GM21367 (cell line): ENCODE data around the gene MYL10.

Experiments
- ATAC-seq: cut with Tn5 transposase; IDR thresholded peaks from one replicate; pipeline ENCODE4 v1.9.1; 2021; ENCODE audit not compliant: unreplicated experiment

MYL10 gene

DNA sequence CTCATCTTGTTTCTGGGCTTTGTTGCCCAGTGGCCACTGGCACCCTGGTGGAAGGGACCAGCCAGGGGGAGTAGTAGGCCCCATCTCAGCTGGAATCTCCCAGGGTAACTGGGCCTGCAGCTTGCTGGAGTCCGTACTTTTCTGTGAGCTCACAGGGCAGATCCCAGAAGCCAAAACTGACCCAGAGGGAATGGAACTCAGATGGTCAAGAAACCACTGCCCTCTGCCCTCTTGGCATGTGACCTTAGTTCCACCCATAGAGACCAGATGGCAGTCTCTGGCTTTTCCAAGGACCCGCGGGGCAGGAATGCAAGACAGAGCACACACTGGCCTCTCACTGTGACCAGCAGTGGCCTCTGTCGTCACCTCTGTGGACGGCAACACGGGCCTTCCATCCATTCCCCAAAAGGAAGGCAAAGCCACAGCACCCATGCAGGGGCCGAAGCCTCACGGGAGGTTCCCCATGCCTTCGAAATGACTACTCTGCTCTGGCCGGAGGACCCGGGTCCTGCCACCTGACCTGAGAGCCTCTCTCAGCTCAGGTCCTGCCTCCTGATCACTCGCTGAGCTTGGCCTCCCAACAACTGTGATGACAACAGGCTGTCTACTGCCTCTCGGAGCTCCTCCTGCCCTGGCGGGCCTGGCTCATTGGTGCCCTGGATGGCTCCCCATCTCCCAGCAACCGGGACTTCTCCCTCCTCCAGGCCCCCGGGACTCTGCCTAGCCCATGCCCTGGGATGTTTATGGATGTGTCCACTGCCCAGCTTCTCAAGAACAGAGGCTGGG is 29.9 kb downstream of the MYL10 start:
- no peak for ATAC-seq

GRCh38 chr7:101598422-101598985 is 30.6 kb downstream of the MYL10 start:
- no peak for ATAC-seq

DNA sequence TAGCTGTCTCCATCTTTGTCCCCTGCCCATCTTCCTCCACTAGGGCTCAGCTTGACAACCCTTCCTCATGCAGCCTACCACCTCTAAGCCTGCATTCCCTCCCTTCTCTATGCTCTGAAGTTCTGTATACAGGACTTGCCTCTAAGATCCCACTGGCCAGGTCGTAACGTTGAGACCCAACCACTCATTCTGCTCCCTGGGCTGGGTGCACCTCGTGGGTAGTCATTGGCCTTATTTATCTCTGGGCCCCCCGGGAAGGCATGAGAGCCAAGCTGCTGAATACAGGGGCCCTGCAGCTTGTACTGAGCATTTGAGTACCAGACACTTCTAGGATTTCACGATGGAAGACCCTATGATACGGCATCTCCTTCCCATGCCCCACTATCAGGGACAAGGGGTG is 31.2 kb downstream of the MYL10 start:
- ATAC-seq: no peak

DNA sequence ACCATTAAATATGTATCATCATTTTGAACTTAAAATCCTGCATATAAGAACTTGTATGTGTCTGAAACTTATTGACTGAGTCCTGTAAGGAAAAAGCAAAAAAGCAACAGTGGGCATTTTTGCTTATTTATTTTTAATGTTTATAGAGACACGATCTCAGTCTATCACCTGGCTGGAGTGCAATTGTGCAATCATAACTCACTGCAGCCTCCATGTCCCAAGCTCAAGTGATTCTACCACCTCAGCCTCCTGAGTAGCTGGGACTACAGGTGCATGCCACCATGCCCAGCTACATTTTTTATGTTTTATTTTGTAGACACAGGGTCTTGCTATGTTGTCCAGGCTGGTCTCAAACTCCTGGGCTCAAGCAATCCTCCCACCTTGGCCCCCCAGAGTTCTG is 32.2 kb downstream of the MYL10 start:
- ATAC-seq: no peak

DNA sequence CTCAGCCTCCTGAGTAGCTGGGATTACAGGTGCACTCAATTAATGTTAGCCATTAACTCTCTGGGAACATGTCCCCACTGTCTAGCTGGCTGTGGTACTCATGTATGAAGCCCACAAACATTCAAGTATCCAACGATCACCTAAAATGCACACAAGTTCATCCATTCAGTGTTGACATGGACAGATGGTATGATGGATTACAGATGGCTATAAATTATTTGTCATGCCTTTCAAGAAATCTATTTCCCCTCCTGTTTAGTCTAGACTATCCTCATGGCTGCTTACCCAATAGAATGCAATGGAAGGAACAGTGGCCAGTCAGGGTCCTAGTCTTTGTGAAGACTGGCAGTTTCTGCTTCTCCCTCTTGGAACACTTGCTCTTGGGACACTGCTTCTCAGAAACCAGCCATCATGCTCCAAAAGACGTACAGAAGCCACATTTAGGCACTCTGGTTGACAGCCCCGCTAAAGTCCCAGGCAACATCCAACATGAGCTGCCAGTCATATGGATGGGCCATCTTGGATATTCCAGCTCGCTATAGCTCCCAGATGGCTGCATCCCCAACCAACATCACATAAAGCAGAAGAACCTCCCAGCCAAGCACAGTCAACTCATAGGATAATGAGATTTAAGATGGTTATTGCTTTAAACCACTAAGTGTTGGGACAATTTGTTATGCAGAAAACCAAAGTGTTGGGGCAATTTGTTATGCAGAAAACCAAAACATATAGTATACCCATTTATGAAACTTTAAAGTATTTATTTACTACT is 33.1 kb downstream of the MYL10 start:
- ATAC-seq: no peak

DNA sequence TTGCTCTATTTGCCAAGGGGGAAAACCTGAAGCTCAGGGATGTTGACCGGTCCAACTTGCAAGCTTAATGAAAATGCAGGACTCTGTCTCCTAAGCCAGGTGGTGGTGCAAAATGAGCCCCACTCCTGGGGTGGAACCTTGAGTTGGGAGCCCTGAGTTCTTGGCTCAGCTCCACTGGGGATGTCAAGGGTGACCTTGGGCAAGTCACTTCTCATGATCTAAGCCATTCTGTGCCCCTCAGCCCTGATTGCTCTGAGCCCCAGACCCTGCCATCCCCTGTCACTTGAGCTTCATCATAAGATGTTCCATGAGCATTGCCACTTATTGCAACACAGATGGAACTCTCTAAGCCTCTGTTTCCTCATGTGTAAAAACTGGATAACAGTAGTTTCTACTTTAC is 33.9 kb downstream of the MYL10 start:
- ATAC-seq: no peak

DNA sequence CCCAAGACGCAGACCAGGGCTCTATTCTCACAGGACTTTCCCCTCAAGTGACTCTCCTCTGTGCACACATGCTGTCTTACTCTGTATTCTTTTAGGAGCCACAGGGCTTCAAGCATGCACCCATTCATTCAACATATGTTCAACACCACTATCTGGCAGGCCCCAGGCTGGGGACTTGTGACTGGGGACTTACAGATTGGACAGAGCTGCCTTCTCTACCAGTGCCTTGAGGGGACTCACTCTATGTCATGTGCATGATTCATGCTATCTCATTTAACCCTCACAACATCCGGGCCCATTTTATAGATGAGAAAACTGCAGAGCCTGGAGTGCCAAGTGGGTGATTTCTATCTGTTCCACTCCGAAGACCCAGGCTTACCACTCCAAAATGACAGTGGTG is 34.3 kb downstream of the MYL10 start:
- ATAC-seq: no peak

DNA sequence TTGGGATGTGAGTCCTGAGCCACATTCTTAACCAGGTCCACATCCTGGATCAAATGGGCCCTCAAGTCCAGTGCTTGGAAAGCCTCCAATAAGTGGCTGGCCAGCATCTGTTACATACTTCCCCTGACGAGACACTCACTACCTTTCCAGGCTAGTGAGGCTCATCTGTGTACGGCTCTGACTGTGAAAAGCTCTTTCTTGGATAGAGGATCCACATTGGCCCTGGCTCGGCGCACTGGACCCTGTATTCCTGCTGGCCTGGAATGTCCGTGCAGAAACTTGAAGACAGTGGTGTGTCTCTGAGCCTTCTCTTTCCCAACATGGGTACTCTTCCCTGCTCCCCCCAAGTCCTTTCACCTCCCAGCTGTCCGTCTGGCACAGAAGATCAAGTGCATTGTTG is 35.5 kb downstream of the MYL10 start:
- no peak for ATAC-seq

GRCh38 chr7:101591504-101591903 is 37.6 kb downstream of the MYL10 start:
- no peak for ATAC-seq

- ATAC-seq: no peak
Observed at GRCh38 chr7:101590663-101591435, 38.2 kb downstream of the MYL10 start.

GRCh38 chr7:101589976-101590662 is 39.0 kb downstream of the MYL10 start:
- ATAC-seq: no peak

DNA sequence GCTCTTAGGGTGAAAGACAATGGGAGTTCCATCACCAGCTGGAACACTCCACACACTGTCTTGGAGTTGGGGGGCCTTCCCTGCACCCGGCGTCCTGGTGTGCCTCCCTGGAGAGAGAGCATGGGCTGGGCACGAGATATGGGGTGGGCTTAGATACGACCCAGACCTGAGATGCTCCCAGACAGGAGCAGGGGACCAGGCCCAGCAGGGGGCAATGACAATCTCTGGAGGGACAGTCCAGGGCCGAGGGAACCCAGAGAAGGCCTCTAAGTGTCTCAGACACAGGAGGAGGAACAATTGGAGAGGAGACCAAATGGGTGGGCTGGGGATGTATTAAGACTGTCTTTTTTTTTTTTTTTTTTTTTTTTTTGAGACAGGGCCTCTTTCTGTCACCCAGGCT is 40.0 kb downstream of the MYL10 start:
- no peak for ATAC-seq

DNA sequence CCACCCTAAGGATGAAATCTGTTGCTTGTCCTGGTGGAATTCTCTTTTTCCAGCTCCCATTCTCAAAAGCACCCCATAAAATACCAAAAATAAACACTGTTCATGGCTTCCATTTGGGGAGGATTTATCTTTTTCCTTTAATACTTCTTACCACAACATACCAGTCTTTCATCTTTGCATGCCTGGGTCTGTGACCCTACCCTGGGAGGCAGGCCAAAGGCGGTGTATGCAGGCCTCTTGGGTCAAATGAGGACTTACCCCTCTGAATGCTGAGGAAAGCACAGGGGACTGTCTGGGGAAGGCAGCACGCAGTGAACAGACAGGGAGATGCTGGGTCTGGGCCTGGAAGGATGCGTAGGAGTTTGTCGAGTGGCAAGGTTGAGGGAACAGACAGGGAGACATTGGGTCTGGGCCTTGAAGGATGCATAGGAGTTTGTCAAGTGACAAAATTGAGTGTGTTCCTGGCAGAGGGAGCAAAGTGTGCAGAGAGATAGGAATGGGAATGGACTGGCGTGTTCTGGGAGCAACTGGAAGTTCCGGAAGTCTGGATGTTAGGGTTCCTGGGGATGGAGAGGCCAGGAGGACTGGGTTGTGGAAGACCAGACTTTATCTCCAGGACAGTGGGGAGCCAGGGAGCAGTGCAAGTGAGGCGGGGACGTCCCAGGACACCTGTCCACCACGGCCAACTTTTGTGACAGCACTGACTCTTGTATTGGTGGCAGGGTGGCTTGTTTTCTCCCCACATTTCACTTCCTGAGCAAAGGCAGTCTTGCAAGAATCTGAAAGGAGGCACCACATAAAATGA is 40.8 kb downstream of the MYL10 start:
- no peak for ATAC-seq

- ATAC-seq: no peak
Observed at GRCh38 chr7:101586906-101587677, 42.0 kb downstream of the MYL10 start.

- no peak for ATAC-seq
Observed at GRCh38 chr7:101586078-101586905, 42.8 kb downstream of the MYL10 start.

DNA sequence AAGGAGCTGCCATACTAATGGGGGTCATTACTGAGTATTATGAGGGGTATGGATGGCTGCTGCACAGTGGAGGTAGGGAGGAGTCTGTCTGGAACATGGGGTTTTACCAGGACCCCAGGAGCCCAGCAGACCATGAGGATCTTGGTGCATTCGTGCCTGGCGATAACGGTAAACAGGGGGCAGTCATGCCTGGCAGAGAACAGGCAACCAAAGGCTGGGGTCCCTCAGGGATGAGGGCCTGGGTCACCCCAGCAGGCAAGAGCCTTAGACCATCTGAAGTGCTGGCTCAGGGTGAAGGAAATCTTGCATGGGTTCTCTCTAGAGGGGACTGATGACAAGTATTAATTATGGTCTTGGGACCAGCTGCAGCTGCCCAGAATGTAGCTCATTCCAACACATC is 46.1 kb downstream of the MYL10 start:
- ATAC-seq: no peak

DNA sequence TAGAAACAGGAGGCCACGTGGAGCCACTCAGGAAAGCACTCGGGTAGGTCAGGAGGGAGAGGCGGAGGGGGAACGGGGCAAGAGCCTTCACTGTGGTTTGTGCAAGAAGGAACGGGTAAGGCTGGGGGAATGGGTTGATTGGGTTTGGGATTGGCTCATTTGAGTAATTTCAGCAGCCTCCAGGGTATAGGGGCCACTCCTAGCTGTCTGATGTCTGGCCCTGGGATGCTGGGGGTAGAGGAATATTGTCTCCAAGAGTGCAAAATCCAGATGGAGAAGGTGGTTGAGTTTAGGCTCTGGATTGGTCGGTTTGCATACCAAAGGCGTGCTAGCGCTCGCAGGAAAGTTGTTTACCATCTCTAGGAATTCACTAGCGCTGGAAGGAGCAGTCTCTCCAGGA is 47.2 kb downstream of the MYL10 start:
- ATAC-seq: no peak

GRCh38 chr7:101580596-101580995 is 48.5 kb downstream of the MYL10 start:
- ATAC-seq: no peak
